ENCODE measurements around the gene SKIL. TPM values are rescaled to one million over a fixed set of nuclear protein-coding genes. Genes with fewer than 3 reads are reported as not detected.

The SKIL gene
- total and polyA plus RNA-seq, 3 donors from 2014 or later: 19.1 to 53.6 (median 47.4) TPM

DNA sequence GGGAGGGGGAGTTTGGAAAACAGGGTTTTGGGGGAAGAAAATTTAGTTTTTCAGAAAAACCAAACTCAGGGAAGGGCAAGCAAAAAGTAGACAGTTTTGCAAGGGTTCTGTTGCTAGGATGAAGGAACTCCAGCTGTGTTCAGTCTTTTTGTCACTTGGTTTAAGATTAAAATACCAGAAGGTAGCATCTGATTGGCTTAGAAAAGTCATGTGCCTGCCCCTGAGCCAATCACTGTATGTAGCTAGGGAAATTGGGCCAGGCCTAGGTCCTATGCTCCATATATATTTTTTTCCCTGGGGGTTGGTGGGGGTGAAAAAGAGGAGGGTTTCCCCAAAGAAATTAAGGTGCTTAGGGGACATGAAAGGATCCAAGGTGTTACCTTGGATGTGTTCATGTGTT is 85.4 kb downstream of the SKIL start:
- no peaks in the 10 kb centered on the region for H3K36me3 ChIP-seq (ENCODE audit: low read depth, missing control alignments)
- no peaks in the 10 kb centered on the region for H3K27me3 ChIP-seq
- no peak overlapping the region for H3K4me3 ChIP-seq
- no peak for DNase-seq
- H3K4me1 ChIP-seq: peaks cover 10% of the 10 kb centered on the region
- no peaks in the 10 kb centered on the region for H3K9me3 ChIP-seq
- H3K27ac ChIP-seq: no peak overlapping the region
- TF ChIP-seq CTCF (IDR thresholded peaks at IDR 0.05) (no peak), POLR2A (IDR thresholded peaks at IDR 0.05) (no peak)
- intact Hi-C loops (cut with DNase I; ENCODE audit: low total_unique reads): no loop called here

GRCh38 chr3:170443457-170443856 is 85.9 kb downstream of the SKIL start:
- no peak for DNase-seq
- Histone ChIP-seq H3K4me3 (no peak overlapping the region), H3K36me3 (ENCODE audit: low read depth, missing control alignments) (no peaks in the 10 kb centered on the region), H3K27ac (no peak overlapping the region), H3K27me3 (no peaks in the 10 kb centered on the region), H3K4me1 (peaks cover 8% of the 10 kb centered on the region), H3K9me3 (no peaks in the 10 kb centered on the region)
- intact Hi-C loops (cut with DNase I; ENCODE audit: low total_unique reads): no loop called here
- no peak for TF ChIP-seq POLR2A (IDR thresholded peaks at IDR 0.05)
- no peak for TF ChIP-seq CTCF (IDR thresholded peaks at IDR 0.05)

Small RNAs within 50 kb of the gene (microRNA-seq; reads per million reads assigned to microRNA genes)
- gene MIR6828 (ENCODE audit: borderline number of aligned reads in 2 of 2, borderline replicate concordance in 1 of 2): 0 reads per million in 2 donors

Other genes starting within 250 kb of the SKIL start
- 10 to 100 TPM; 93.5 to 96.1 TPM for gene PHC3, start 176.0 kb upstream of the SKIL start, total RNA-seq
- gene PHC3, start 176.0 kb upstream of the SKIL start, polyA plus RNA-seq (ENCODE audit: insufficient read depth, low read depth, low replicate concordance): 24.8 TPM
- 100 to 1,000 TPM in 1 of 2 donors, 10 to 100 TPM in 1; 96.5 to 100 TPM for gene PRKCI, start 135.3 kb upstream of the SKIL start, total RNA-seq
- gene PRKCI, start 135.3 kb upstream of the SKIL start, polyA plus RNA-seq (ENCODE audit: insufficient read depth, low read depth, low replicate concordance): 25.6 TPM
- gene CLDN11, start 61.2 kb downstream of the SKIL start, total RNA-seq: 1,000 to 10,000 TPM; 1,237 to 1,538 TPM
- 378 TPM for gene CLDN11, start 61.2 kb downstream of the SKIL start, polyA plus RNA-seq (ENCODE audit: insufficient read depth, low read depth, low replicate concordance)
- under 1 TPM; 0.24 to 0.31 TPM for gene SLC7A14, start 228.4 kb downstream of the SKIL start, total RNA-seq
- 0.15 TPM for gene SLC7A14, start 228.4 kb downstream of the SKIL start, polyA plus RNA-seq (ENCODE audit: insufficient read depth, low read depth, low replicate concordance)